ENCODE data around the gene MYO18B. TPM values are rescaled to one million over a fixed set of nuclear protein-coding genes. Genes with fewer than 3 reads are reported as not detected.
A peak's percentile ranks its signal among the peaks of the same experiment; 100 is the strongest.

MYO18B gene
- total RNA-seq, 1 donor from 2014 or later = 1.9 TPM

- no peak overlapping the region for H3K4me3 Mint-ChIP-seq (ENCODE audit: low read depth)
- no peak for DNase-seq (ENCODE audit: low spot score, unreplicated experiment)
- no peaks in the 10 kb centered on the region for H3K36me3 Mint-ChIP-seq (ENCODE audit: insufficient read depth)
- no peak for TF ChIP-seq CTCF (IDR thresholded peaks at IDR 0.05; ENCODE audit: unreplicated experiment)
- H3K27ac Mint-ChIP-seq = peak overlapping the region; percentile 2
- peaks cover 9% of the 10 kb centered on the region for H3K27me3 Mint-ChIP-seq
- no peaks in the 10 kb centered on the region for H3K9me3 Mint-ChIP-seq (ENCODE audit: low read depth)
- no peaks in the 10 kb centered on the region for H3K4me1 Mint-ChIP-seq (ENCODE audit: low read depth)
Observed at GRCh38 chr22:25736378-25737011, 5.5 kb upstream of the MYO18B start.

- H3K27me3 Mint-ChIP-seq = peaks cover 7% of the 10 kb centered on the region
Observed at GRCh38 chr22:25739659-25740344, 2.2 kb upstream of the MYO18B start.

GRCh38 chr22:25742918-25743708 is 1.1 kb downstream of the MYO18B start:
- Mint-ChIP-seq H3K4me3 (ENCODE audit: low read depth) (no peak overlapping the region), H3K27ac (no peak overlapping the region), H3K27me3 (peaks cover 9% of the 10 kb centered on the region), H3K4me1 (ENCODE audit: low read depth) (no peaks in the 10 kb centered on the region), H3K36me3 (ENCODE audit: insufficient read depth) (no peaks in the 10 kb centered on the region), H3K9me3 (ENCODE audit: low read depth) (no peaks in the 10 kb centered on the region)
- no peak for DNase-seq (ENCODE audit: low spot score, unreplicated experiment)
- no peak for TF ChIP-seq CTCF (IDR thresholded peaks at IDR 0.05; ENCODE audit: unreplicated experiment)

More at GRCh38 chr22:25739659-25740344, 2.2 kb upstream of the MYO18B start:
- no peak for TF ChIP-seq CTCF (IDR thresholded peaks at IDR 0.05; ENCODE audit: unreplicated experiment)
- H3K4me1 Mint-ChIP-seq (ENCODE audit: low read depth) = no peaks in the 10 kb centered on the region
- no peak for DNase-seq (ENCODE audit: low spot score, unreplicated experiment)
- no peaks in the 10 kb centered on the region for H3K36me3 Mint-ChIP-seq (ENCODE audit: insufficient read depth)
- no peak overlapping the region for H3K4me3 Mint-ChIP-seq (ENCODE audit: low read depth)
- no peaks in the 10 kb centered on the region for H3K9me3 Mint-ChIP-seq (ENCODE audit: low read depth)
- H3K27ac Mint-ChIP-seq = no peak overlapping the region

- Mint-ChIP-seq H3K27ac (no peak overlapping the region), H3K27me3 (peaks cover 18% of the 10 kb centered on the region), H3K36me3 (ENCODE audit: insufficient read depth) (no peaks in the 10 kb centered on the region), H3K4me3 (ENCODE audit: low read depth) (no peak overlapping the region), H3K4me1 (ENCODE audit: low read depth) (no peaks in the 10 kb centered on the region), H3K9me3 (ENCODE audit: low read depth) (no peaks in the 10 kb centered on the region)
- no peak for TF ChIP-seq CTCF (IDR thresholded peaks at IDR 0.05; ENCODE audit: unreplicated experiment)
- DNase-seq (ENCODE audit: low spot score, unreplicated experiment) = no peak
Observed at GRCh38 chr22:25744694-25745093, 2.7 kb downstream of the MYO18B start.

DNA sequence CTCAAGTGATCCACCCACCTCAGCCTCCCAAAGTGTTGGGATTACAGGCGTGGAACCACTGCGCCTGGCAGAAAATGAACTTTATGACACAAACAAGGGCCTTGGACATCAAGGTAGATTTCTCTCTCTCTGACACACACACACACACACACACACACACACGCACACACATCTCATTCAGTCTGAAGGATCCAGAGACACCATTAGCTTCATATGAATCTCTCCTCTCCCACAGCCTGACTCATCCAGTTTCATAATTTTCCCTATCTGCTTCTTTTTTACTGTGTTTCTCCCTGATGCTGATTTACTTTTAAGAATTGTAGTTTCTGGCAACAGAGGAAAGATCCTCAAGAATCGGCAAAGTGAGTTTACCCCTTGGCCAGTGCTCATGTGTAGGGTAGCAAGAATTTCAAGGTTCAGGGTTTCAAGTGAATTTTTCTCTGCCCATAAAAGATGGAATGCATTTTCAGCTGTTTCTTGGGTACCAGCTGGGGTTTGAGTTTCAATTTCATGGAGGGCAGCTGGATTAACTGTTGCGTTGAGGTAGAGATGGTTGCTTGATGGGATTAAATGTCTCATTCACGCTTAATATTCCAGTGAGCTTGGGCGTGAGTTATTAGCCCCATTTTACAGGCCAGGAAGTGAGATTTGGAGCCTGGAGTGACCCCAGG is 3.5 kb downstream of the MYO18B start:
- no peaks in the 10 kb centered on the region for H3K9me3 Mint-ChIP-seq (ENCODE audit: low read depth)
- H3K27me3 Mint-ChIP-seq = peaks cover 26% of the 10 kb centered on the region
- TF ChIP-seq CTCF (IDR thresholded peaks at IDR 0.05; ENCODE audit: unreplicated experiment) = no peak
- no peak for DNase-seq (ENCODE audit: low spot score, unreplicated experiment)
- H3K4me3 Mint-ChIP-seq (ENCODE audit: low read depth) = no peak overlapping the region
- H3K27ac Mint-ChIP-seq = no peak overlapping the region
- H3K36me3 Mint-ChIP-seq (ENCODE audit: insufficient read depth) = no peaks in the 10 kb centered on the region
- H3K4me1 Mint-ChIP-seq (ENCODE audit: low read depth) = no peaks in the 10 kb centered on the region

All from progenitor cell of endocrine pancreas (in vitro differentiated cells).